ENCODE measurements around the gene ATOSA. TPM values are rescaled to one million over a fixed set of nuclear protein-coding genes. Genes with fewer than 3 reads are reported as not detected.

The ATOSA gene
- total RNA-seq, 1 donor from 2014 or later: 26.8 TPM

GRCh38 chr15:52689562-52689961, 10.4 kb upstream of the ATOSA start:
- H3K4me3 ChIP-seq: no peak overlapping the region
- no peaks in the 10 kb centered on the region for H3K36me3 ChIP-seq
- Mint-ChIP-seq H3K27me3 (ENCODE audit: insufficient read depth, low read depth) (no peaks in the 10 kb centered on the region), H3K4me1 (no peaks in the 10 kb centered on the region), H3K9me3 (no peaks in the 10 kb centered on the region), H3K36me3 (no peaks in the 10 kb centered on the region), H3K27ac (no peak overlapping the region), H3K4me3 (no peak overlapping the region)
- no peaks in the 10 kb centered on the region for H3K9me3 ChIP-seq (ENCODE audit: low read depth)
- no peaks in the 10 kb centered on the region for H3F3A ChIP-seq (ENCODE audit: low read depth)
- H3K27ac ChIP-seq: no peak overlapping the region
- H3K4me1 ChIP-seq: peaks cover 12% of the 10 kb centered on the region
- no peak overlapping the region for H3K4me2 ChIP-seq
- DNase-seq (ENCODE audit: low spot score): no peak
- no peaks in the 10 kb centered on the region for H3K27me3 ChIP-seq
- H3K9ac ChIP-seq: no peak overlapping the region
- H3K79me2 ChIP-seq (ENCODE audit: low read depth): no peaks in the 10 kb centered on the region
- no peaks in the 10 kb centered on the region for H4K20me1 ChIP-seq (ENCODE audit: low read depth)
- TF ChIP-seq EZH2 (IDR thresholded peaks at IDR 0.05) (no peak), EZH2phosphoT487 (IDR thresholded peaks at IDR 0.05) (no peak), CTCF (IDR thresholded peaks at IDR 0.05) (no peak)
- H2AFZ ChIP-seq (replicated peaks): no peak overlapping the region

GRCh38 chr15:52683580-52683979, 4.4 kb upstream of the ATOSA start:
- H3K27me3 ChIP-seq: peaks cover 19% of the 10 kb centered on the region
- H3K27ac ChIP-seq: no peak overlapping the region
- no peak overlapping the region for H3K4me2 ChIP-seq
- H3K4me3 ChIP-seq: no peak overlapping the region
- TF ChIP-seq EZH2 (IDR thresholded peaks at IDR 0.05): no peak
- TF ChIP-seq EZH2phosphoT487 (IDR thresholded peaks at IDR 0.05): no peak
- no peak for TF ChIP-seq CTCF (IDR thresholded peaks at IDR 0.05)
- no peak for DNase-seq (ENCODE audit: low spot score)
- no peaks in the 10 kb centered on the region for H3K9me3 Mint-ChIP-seq
- no peaks in the 10 kb centered on the region for H3K36me3 Mint-ChIP-seq
- no peak overlapping the region for H2AFZ ChIP-seq (replicated peaks)
- H3K9me3 ChIP-seq (ENCODE audit: low read depth): no peaks in the 10 kb centered on the region
- H3K27me3 Mint-ChIP-seq (ENCODE audit: insufficient read depth, low read depth): no peaks in the 10 kb centered on the region
- H3K4me1 Mint-ChIP-seq: peaks cover 8% of the 10 kb centered on the region
- H3K4me3 Mint-ChIP-seq: no peak overlapping the region
- no peak overlapping the region for H3K27ac Mint-ChIP-seq
- peaks cover 19% of the 10 kb centered on the region for H3F3A ChIP-seq (ENCODE audit: low read depth)
- no peaks in the 10 kb centered on the region for H3K36me3 ChIP-seq
- H3K4me1 ChIP-seq: peaks cover 21% of the 10 kb centered on the region
- H3K79me2 ChIP-seq (ENCODE audit: low read depth): no peaks in the 10 kb centered on the region
- H4K20me1 ChIP-seq (ENCODE audit: low read depth): no peaks in the 10 kb centered on the region
- no peak overlapping the region for H3K9ac ChIP-seq

GRCh38 chr15:52682781-52683180, 3.6 kb upstream of the ATOSA start:
- H3K79me2 ChIP-seq (ENCODE audit: low read depth): no peaks in the 10 kb centered on the region
- TF ChIP-seq EZH2phosphoT487 (IDR thresholded peaks at IDR 0.05) (no peak), EZH2 (IDR thresholded peaks at IDR 0.05) (no peak), CTCF (IDR thresholded peaks at IDR 0.05) (no peak)
- Mint-ChIP-seq H3K4me3 (no peak overlapping the region), H3K4me1 (peaks cover 13% of the 10 kb centered on the region), H3K27ac (no peak overlapping the region), H3K9me3 (no peaks in the 10 kb centered on the region), H3K27me3 (ENCODE audit: insufficient read depth, low read depth) (no peaks in the 10 kb centered on the region), H3K36me3 (no peaks in the 10 kb centered on the region)
- H3K4me3 ChIP-seq: no peak overlapping the region
- H3K4me1 ChIP-seq: peaks cover 23% of the 10 kb centered on the region
- no peaks in the 10 kb centered on the region for H4K20me1 ChIP-seq (ENCODE audit: low read depth)
- no peaks in the 10 kb centered on the region for H3K36me3 ChIP-seq
- no peak for DNase-seq (ENCODE audit: low spot score)
- no peak overlapping the region for H2AFZ ChIP-seq (replicated peaks)
- H3K4me2 ChIP-seq: no peak overlapping the region
- H3K27me3 ChIP-seq: peaks cover 19% of the 10 kb centered on the region
- no peak overlapping the region for H3K9ac ChIP-seq
- no peak overlapping the region for H3K27ac ChIP-seq
- no peaks in the 10 kb centered on the region for H3K9me3 ChIP-seq (ENCODE audit: low read depth)
- peaks cover 27% of the 10 kb centered on the region for H3F3A ChIP-seq (ENCODE audit: low read depth)
